ENCODE measurements around the gene SLC41A1.

DNA sequence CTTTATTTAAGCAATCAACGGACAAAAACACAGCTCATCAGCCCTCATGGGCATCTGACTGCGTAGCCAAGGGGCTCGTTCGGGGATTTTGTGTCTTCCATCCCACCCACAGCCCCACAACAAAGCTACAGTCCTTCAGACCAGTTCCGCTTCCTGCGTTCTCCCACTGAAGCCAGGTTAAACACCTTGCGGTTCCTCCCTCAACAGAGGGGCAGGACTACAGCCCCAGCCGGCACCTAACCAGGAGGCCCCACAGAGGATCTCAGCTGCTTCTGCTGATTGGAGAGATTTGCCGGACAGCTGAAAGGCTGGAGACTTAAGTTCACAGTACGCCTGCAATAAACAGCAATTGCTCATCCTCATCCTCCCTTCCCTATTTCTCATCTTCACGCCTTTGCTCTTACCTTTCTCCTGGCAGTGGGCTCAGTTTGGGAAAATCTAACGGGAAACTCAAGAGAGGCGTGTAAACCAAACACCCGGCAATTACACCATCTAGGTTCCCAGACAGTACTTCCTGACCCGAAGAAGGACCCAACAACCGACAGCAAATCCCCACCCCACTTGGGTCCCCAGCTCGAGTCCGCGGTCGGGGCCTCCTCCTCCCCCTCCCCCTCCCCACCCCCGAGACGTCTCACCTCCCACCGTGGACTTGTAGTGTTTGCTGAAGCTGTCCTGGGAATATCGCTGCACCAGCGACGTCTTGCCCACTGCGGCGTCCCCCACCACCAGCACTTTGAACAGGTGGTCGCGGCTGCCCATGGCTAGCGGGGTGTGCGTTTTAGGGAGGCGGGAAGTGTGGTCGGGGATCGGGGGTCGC, 38.6 kb downstream of the SLC41A1 start:
- TF ChIP-seq, protein P1, sequence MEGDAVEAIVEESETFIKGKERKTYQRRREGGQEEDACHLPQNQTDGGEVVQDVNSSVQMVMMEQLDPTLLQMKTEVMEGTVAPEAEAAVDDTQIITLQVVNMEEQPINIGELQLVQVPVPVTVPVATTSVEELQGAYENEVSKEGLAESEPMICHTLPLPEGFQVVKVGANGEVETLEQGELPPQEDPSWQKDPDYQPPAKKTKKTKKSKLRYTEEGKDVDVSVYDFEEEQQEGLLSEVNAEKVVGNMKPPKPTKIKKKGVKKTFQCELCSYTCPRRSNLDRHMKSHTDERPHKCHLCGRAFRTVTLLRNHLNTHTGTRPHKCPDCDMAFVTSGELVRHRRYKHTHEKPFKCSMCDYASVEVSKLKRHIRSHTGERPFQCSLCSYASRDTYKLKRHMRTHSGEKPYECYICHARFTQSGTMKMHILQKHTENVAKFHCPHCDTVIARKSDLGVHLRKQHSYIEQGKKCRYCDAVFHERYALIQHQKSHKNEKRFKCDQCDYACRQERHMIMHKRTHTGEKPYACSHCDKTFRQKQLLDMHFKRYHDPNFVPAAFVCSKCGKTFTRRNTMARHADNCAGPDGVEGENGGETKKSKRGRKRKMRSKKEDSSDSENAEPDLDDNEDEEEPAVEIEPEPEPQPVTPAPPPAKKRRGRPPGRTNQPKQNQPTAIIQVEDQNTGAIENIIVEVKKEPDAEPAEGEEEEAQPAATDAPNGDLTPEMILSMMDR (IDR thresholded peaks at IDR 0.05), result no peak
- TF ChIP-seq POLR2A (IDR thresholded peaks at IDR 0.05) (no peak), POLR2AphosphoS5 (IDR thresholded peaks at IDR 0.05) (no peak)
